ENCODE measurements around the gene CNGB1.
"Not testable (repeated sequence)": the region's sequence is repeated elsewhere in the genome, so short reads cannot be mapped to it uniquely, and the experiment has no call there.

Gene CNGB1

GRCh38 chr16:57883953-57884654, 86.8 kb downstream of the CNGB1 start:
- no peak for DNase-seq

- no peak for DNase-seq
Measured at GRCh38 chr16:57883480-57883879, 87.4 kb downstream of the CNGB1 start.

GRCh38 chr16:57882792-57883191, 88.1 kb downstream of the CNGB1 start:
- DNase-seq: no peak

- DNase-seq: no peak
Measured at GRCh38 chr16:57882206-57882605, 88.7 kb downstream of the CNGB1 start.

DNA sequence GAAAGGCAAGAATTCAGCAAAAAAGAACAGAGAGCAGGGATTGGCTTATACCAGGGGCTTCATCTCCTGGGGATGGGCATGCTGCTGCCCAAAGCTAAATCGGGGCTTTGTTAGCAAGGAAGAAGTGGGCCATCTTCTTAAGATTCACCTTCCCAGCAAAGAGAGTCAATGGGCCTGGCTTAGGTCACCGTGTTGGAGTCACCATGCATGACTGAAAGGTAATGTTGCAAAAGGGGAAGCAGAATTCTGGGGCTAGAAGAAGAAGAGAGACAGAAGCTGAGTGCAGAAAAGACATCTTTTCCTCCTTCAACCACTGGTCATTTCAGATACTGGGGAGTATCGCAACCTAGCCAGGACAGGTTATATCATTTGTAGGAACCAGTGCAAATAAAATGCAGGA, 92.3 kb downstream of the CNGB1 start:
- no peak for DNase-seq

DNA sequence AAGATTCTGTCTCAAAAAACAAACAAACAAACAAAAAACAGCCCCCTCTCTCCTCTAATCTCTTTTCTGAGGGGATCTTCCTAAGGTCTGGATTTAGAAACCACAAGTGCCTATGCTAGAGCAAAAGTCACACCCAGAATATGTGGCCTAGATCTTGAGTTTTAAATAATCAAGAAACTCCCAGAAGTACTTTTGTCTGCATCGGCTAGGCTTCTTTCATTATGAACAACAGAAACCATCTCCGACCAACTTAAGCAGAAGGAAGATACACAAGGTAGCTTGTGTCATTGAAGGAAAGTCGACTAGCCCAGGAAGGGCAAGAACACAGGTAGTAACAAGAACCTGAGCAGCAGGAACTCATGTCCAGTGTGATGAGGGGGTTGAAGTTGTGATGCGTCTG, 94.7 kb downstream of the CNGB1 start:
- DNase-seq: no peak

GRCh38 chr16:57875347-57875746, 95.6 kb downstream of the CNGB1 start:
- no peak for DNase-seq

- DNase-seq: no peak
Measured at GRCh38 chr16:57873218-57873617, 97.7 kb downstream of the CNGB1 start.

- DNase-seq: not testable (repeated sequence)
Measured at GRCh38 chr16:57872764-57873163, 98.2 kb downstream of the CNGB1 start.

DNA sequence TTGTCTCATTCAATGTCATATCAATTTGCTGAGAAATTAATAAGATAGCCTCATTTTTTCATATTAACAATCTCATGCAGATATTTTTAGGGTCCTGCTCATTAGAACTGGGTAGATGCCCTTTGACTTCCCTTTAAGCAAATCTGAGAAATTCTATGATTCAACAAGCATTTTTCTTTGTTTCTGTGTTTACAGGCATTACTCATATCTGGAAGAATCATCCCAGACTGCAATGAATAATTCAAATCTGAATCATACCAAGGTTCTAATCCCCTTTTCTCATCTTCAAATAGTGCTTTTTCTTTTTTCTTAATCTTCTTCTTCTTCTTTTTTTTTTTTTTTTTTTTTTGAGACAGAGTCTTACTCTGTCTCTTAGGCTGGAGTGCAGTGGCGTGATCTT, 99.5 kb downstream of the CNGB1 start:
- no peak for DNase-seq

GRCh38 chr16:57870753-57871454, 100.0 kb downstream of the CNGB1 start:
- peak in 1 of 2 experiments; percentile 36 for DNase-seq

DNA sequence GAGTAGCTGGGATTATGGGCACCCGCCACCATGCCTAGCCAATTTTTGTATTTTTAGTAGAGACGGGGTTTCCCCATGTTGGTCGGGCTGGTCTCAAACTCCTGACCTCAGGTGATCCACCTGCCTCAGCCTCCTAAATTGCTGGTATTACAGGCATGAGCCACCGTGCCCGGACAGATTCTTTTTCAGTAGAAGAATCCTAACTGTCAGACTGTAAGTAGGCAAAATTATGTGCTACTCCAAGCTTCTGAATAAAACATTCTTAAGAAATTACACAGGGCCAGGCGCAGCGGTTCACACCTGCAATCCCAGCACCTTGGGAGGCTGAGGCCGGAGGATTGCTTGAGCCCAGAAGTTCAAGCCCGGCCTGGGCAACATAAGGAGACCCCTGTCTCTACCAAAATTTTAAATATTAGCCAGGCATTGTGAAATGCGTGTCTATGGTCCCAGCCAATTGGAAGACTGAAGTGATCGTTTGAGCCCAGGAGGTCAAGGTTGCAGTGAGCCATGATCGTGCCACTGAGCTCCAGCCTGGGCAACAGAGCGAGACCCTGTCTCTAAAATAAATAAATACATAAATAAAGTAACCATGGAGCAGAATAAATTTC, 101.9 kb downstream of the CNGB1 start:
- no peak for DNase-seq

DNA sequence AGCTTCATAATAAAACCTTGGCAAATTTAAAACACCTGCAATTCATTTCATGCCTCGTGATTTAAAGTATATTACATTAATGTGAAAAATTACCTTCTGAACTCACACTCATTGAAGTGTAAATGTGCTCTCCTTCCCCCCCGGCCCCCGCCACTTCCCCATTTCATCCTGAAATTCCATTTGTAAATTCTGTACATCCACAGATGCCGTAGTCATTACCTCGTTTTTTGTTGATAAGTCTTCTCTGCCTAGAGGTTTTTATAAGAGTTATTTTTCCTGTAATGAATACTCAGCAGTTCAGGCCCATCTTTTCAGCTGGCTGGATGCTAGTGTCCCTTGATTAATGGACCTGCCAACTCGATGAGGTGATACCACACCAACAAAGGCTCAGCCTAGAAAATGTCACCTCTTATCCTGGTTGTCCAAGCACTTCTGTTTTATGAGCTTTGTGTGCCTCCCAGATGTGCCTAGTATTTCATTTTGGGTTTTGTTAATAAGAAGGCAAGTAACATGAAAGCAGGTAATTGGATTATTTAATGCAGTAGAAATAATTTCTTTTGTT, 103.8 kb downstream of the CNGB1 start:
- no peak for DNase-seq

DNA sequence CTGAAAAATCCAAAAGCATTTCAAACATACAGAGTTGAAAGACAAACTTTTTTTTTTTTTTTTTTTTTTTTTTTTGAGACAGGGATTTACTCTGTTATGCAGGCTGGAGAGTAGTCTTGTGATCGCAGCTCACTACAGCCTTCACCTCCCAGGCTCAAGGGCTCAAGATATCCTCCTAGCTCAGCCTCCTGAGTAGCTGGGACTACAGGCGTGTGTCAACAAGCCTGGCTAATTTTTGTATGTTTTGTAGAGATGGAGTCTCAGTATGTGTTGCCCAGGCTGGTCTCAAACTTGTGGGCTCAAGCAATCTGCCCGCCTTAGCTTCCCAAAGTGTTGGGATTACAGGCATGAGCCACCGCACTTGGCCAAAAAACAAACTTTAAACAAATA, 104.4 kb downstream of the CNGB1 start:
- DNase-seq: no peak

DNA sequence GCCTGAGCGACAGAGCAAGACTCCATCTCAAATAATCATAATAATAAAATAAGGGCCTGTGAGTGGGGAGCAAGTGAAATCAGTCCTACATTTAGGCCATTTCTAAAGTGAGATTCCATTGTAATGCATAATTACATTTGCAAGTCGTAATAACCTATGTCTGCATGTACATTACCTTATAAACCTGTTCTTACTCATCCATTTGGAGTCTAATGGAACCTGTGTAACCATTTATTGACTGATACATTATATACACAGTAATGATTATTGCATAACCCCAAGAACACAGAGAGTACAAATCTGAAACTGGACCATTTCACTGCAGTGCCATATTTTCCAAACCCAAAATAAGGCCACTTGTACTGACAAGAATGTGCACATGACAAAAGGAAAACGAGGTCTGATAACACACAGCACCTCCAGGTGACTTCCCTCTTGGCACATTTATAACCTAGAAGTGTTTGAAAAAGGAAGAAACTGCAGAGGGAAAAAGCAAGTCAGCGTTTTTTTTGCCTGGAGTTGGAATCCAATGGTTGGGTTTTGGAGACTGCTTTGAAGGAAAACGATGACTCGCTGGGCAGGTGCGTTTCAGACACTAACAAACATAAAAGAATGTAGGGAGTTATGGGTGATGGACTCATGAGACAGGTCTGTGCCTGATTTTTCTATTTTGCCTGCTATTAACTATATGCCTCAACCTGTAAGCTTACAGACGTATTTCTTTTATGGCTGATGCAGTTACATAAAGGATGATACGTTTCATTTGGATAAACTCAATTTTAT, 105.0 kb downstream of the CNGB1 start:
- no peak for DNase-seq

GRCh38 chr16:57863434-57864160, 107.3 kb downstream of the CNGB1 start:
- peak; percentile 43 to 59 for DNase-seq

GRCh38 chr16:57862698-57863433, 108.1 kb downstream of the CNGB1 start:
- DNase-seq: no peak

DNA sequence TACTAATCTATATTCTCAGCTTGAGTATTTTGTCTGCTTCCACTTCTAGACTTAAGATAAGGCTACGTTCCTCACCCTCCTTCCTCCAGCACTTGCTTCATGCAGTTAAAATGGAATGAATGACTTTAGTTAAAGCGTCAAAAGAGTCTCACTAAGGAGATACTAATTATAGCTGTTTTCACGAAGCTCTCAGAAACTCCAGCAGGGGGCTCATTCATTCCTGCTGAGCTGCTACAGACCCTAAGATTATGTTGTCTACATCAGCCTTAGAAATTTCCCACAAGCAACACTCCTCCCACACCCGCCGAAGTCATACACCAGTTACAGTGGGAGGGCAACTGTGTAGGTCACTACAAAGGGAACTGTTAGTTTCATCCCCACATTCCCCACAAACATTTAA, 111.6 kb downstream of the CNGB1 start:
- DNase-seq: peak; percentile 62 to 69

DNA sequence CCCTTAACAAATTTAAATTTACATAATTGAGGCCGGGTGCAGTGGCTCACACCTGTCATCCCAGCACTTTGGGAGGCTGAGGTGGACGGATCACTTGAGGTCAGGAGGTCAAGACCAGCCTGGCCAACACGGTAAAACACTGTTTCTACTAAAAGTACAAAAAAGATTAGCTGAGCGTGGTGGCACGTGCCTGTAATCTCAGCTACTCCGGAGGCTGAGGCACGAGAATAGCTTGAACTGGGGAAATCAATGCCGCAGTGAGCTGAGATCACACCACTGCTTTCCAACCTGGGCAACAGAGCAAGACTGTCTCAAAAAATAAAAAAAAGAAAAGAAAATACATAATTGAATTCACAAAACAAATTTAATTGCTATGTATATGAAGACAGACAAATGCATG, 112.3 kb downstream of the CNGB1 start:
- DNase-seq: no peak

- not testable (repeated sequence) for DNase-seq
Measured at GRCh38 chr16:57857991-57858390, 112.9 kb downstream of the CNGB1 start.

DNA sequence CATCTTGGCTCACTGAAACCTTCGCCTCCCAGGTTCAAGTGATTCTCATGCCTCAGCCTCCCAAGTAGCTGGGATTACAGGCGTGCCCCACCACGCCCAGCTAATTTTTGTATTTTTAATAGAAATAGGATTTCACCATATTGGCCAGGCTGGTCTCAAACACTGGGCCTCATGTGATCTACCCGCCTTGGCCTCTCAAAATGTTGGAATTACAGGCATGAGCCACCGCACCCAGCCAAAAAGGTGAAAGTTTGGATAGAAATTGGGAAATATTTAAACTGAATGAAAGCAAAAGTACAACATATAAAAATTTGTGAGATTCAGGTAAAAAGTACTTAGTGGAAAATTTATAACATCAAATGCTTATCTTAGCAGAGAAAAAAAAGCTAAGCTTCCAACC, 115.7 kb downstream of the CNGB1 start:
- DNase-seq: no peak

GRCh38 chr16:57852189-57852588, 118.7 kb downstream of the CNGB1 start:
- DNase-seq: no peak

All from Kasumi-1 (cell line).